Kidney (tissue), 14 donors: Measurements from ENCODE around the gene PRR29. TPM values are rescaled to one million over a fixed set of nuclear protein-coding genes. Genes with fewer than 3 reads are reported as not detected.
A peak's percentile ranks its signal among the peaks of the same experiment; 100 is the strongest.
"Not testable (repeated sequence)": the region's sequence is repeated elsewhere in the genome, so short reads cannot be mapped to it uniquely, and the experiment has no call there.

ENCODE experiments used
- DNase-seq, 5 donors: peaks; one replicate each; pipeline ENCODE4 v3.0.0-alpha.2; 2013 to 2020
- FAIRE-seq: peaks from 2 replicates; lab custom pipeline; 2012; peaks lifted over from hg19 to GRCh38; lab: Jason Lieb, UNC
- H3K27ac ChIP-seq, 2 donors: one replicate each; pipeline ENCODE4 v1.7.0; 2013; ENCODE audit warnings: low read depth in 2 of 2, low read length in 2 of 2, inconsistent platforms in 1 of 2
- H3K27me3 ChIP-seq: one replicate; pipeline ENCODE4 v1.7.1; 2013; ENCODE audit warnings: low read length, inconsistent platforms; ENCODE audit not compliant: control insufficient read depth, insufficient read depth
- H3K36me3 ChIP-seq, 3 donors: one replicate each; pipeline versions ENCODE4 v1.7.0 to v1.7.1; 2013; ENCODE audit warnings: low read length in 3 of 3, control low read depth in 1 of 3, inconsistent platforms in 1 of 3; ENCODE audit not compliant: insufficient read depth in 3 of 3, control insufficient read depth in 2 of 3
- H3K4me1 ChIP-seq, 3 donors: one replicate each; pipeline versions ENCODE4 v1.7.0 to v1.7.1; 2013; ENCODE audit warnings: low read length in 3 of 3, inconsistent platforms in 1 of 3, low read depth in 1 of 3; ENCODE audit not compliant: control insufficient read depth in 2 of 3, insufficient read depth in 2 of 3
- H3K4me3 ChIP-seq, 3 donors: one replicate each; pipeline versions ENCODE4 v1.7.0 to v1.8.1; 2013; ENCODE audit warnings: low read length in 3 of 3, control low read depth in 1 of 3, inconsistent platforms in 1 of 3
- H3K9ac ChIP-seq, 3 donors: one replicate each; pipeline versions ENCODE4 v1.7.0 to v1.7.1; 2013; ENCODE audit warnings: low read length in 3 of 3, control low read depth in 1 of 3, inconsistent platforms in 1 of 3
- H3K9me3 ChIP-seq, 3 donors: one replicate each; pipeline versions ENCODE4 v1.7.0 to v1.7.1; 2013; ENCODE audit warnings: low read length in 3 of 3, control low read depth in 1 of 3, inconsistent platforms in 1 of 3; ENCODE audit not compliant: control insufficient read depth in 2 of 3, insufficient read depth in 1 of 3
- intact Hi-C: fragments of 100-400 bp; cut with DNase I; formaldehyde crosslinking; loops from one replicate; pipeline ENCODE4 v1.11.1; 2022
- polyA plus RNA-seq: library from polyadenylated mRNA; stranded (reverse); fragments of 350-450 nt; fragmentation: Illumina TruSeq; extraction: RNeasy Lipid Tissue Mini Kit (QIAGEN cat#74804); gene quantifications from one replicate; pipeline ENCODE4 v1.2.3, GENCODE V29; 2014; ENCODE audit warnings: low read depth, low replicate concordance; ENCODE audit not compliant: insufficient read depth
- total RNA-seq: library from RNA; stranded (reverse); fragmentation: NEBNext Ultra II Directional; extraction: Animal tissue kit (Norgen Biotek cat#: 25700); gene quantifications from one replicate; pipeline ENCODE4 v1.2.1, GENCODE V29; 2021
- TF ChIP-seq, protein P1 (sequence below): IDR thresholded peaks from 3 replicates; pipeline ENCODE4 v1.5.1; 2012; ENCODE audit warnings: mild to moderate bottlenecking, moderate library complexity, borderline replicate concordance; ENCODE audit not compliant: insufficient read depth; ENCODE audit errors: extremely low read depth
- donor health status: control.
- donor health status: control.
- donor health status: control.
- donor health status: control.
- donor health status: control.
- donor health status: DM: yes; HTN: yes; CAD: no.
- donor health status: Normal renal cell carcinoma (clear cell type).

PRR29 gene
- total and polyA plus RNA-seq, 2 donors from 2014 or later = 1.2 to 4.4 TPM

- H3K27ac ChIP-seq = no peak overlapping the region
Observed at GRCh38 chr17:63976702-63977101, 21.4 kb upstream of the PRR29 start.

DNA sequence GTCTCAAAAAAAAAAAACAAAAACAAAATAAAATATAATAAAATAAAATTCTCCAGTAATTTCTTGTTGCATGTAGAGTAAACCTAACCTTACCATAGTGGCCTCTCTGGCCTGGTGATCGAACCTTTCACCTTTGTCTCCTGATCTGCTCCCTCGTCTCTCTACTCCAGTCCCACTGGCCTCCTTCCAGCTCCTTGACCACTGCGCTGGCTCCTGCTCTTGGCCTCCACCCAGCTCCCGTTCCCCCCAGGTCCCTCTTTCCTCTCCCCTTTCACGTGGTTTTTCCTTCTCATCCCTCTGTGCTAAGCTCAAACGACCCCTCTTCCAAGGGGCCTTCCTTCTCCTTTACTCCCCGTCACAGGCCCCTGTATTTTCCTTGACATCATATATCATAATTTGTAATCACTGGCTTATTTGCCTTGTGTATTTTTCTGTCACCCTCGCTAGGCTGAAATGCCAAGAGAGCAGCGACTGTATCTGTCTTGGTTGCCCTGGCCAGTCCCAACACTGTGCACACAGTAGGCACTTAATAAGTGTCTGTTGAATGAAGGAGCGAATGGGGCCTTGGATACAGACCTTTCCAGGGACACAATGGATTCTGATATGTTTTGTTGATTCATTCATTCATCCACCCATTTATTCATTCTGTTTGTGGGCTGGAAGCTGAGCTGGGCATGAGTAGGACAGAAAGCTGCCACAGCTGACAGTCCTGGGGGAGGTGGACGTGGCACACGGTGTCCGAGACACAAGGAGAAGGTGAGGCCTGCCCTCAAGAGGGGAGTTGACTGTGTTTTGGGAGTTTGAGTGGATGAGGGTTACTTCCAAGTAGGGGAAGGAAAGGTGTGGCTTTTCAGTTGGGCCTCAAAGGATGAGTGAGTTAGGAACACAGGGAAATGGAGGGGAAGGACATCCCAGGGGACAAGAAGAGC, 19.6 kb upstream of the PRR29 start:
- FAIRE-seq (no peak), DNase-seq (peak in 1 of 5 donors; percentile 26)
- no peaks in the 10 kb centered on the region for H3K4me1 ChIP-seq
- H3K27me3 ChIP-seq = no peaks in the 10 kb centered on the region
- H3K4me3 ChIP-seq = no peak overlapping the region
- H3K36me3 ChIP-seq = no peaks in the 10 kb centered on the region
- H3K9ac ChIP-seq = no peak overlapping the region
- intact Hi-C loops = no loop called here
- peaks cover 0 to 6% (median 0%) of the 10 kb centered on the region in 3 donors for H3K9me3 ChIP-seq
- H3K27ac ChIP-seq = no peak overlapping the region
- TF ChIP-seq, protein P1, sequence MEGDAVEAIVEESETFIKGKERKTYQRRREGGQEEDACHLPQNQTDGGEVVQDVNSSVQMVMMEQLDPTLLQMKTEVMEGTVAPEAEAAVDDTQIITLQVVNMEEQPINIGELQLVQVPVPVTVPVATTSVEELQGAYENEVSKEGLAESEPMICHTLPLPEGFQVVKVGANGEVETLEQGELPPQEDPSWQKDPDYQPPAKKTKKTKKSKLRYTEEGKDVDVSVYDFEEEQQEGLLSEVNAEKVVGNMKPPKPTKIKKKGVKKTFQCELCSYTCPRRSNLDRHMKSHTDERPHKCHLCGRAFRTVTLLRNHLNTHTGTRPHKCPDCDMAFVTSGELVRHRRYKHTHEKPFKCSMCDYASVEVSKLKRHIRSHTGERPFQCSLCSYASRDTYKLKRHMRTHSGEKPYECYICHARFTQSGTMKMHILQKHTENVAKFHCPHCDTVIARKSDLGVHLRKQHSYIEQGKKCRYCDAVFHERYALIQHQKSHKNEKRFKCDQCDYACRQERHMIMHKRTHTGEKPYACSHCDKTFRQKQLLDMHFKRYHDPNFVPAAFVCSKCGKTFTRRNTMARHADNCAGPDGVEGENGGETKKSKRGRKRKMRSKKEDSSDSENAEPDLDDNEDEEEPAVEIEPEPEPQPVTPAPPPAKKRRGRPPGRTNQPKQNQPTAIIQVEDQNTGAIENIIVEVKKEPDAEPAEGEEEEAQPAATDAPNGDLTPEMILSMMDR = no peak

More at GRCh38 chr17:63976702-63977101, 21.4 kb upstream of the PRR29 start:
- H3K4me3 ChIP-seq = no peak overlapping the region
- no peaks in the 10 kb centered on the region for H3K27me3 ChIP-seq
- DNase-seq (no peak), FAIRE-seq (no peak)
- no peaks in the 10 kb centered on the region for H3K4me1 ChIP-seq
- H3K9ac ChIP-seq = no peak overlapping the region
- peaks cover 0 to 2% (median 0%) of the 10 kb centered on the region in 3 donors for H3K9me3 ChIP-seq
- intact Hi-C loops = no loop called here
- TF ChIP-seq, protein P1 = no peak
- H3K36me3 ChIP-seq = no peaks in the 10 kb centered on the region

DNA sequence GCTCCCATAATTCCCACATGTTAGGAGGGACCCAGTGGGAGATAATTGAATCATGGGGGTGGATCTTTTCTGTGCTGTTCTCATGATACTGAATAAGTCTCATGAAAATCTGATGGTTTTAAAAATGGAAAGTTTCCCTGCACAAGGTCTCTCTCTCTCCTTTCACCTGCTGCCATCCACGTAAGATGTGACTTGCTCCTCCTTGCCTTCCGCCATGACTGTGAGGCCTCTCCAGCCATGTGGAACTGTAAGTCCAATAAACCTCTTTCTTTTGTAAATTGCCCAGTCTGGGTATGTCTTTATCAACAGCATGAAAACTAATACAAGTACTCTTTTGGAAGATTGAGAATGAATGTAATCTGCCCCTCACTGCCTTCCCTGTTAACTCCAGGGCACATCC, 15.5 kb upstream of the PRR29 start:
- H3K4me3 ChIP-seq, H3K27ac ChIP-seq, intact Hi-C loops, FAIRE-seq, H3K4me1 ChIP-seq, H3K9me3 ChIP-seq, H3K36me3 ChIP-seq, H3K27me3 ChIP-seq, DNase-seq, H3K9ac ChIP-seq: not testable (repeated sequence)

- Histone ChIP-seq H3K4me3 (no peak overlapping the region), H3K4me1 (peaks cover 0 to 8% (median 0%) of the 10 kb centered on the region in 3 donors), H3K27ac (peak overlapping the region in 1 of 2 donors; percentile 17), H3K9me3 (peaks cover 0 to 6% (median 0%) of the 10 kb centered on the region in 3 donors), H3K27me3 (no peaks in the 10 kb centered on the region), H3K9ac (no peak overlapping the region), H3K36me3 (no peaks in the 10 kb centered on the region)
- TF ChIP-seq, protein P1 = no peak
- intact Hi-C loops = no loop called here
- FAIRE-seq (no peak), DNase-seq (peak in 1 of 5 donors; percentile 72)
Observed at GRCh38 chr17:63983320-63983719, 14.8 kb upstream of the PRR29 start.
